GM19324 (cell line): ENCODE measurements around the gene BTNL8.

Source experiments
- ATAC-seq: cut with Tn5 transposase; IDR thresholded peaks from one replicate; pipeline ENCODE4 v1.9.1; 2021; ENCODE audit warnings: mild to moderate bottlenecking, moderate library complexity; ENCODE audit not compliant: unreplicated experiment, low FRiP score

Gene BTNL8

DNA sequence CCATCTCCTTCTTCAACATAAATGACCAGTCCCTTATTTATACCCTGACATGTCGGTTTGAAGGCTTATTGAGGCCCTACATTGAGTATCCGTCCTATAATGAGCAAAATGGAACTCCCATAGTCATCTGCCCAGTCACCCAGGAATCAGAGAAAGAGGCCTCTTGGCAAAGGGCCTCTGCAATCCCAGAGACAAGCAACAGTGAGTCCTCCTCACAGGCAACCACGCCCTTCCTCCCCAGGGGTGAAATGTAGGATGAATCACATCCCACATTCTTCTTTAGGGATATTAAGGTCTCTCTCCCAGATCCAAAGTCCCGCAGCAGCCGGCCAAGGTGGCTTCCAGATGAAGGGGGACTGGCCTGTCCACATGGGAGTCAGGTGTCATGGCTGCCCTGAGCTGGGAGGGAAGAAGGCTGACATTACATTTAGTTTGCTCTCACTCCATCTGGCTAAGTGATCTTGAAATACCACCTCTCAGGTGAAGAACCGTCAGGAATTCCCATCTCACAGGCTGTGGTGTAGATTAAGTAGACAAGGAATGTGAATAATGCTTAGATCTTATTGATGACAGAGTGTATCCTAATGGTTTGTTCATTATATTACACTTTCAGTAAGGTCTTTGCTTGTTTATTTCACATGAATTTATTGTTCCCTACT lies 51.5 kb downstream of the BTNL8 start:
- no peak for ATAC-seq

GRCh38 chr5:180959661-180960060 lies 60.7 kb downstream of the BTNL8 start:
- ATAC-seq, result no peak

GRCh38 chr5:180960209-180960608 lies 61.2 kb downstream of the BTNL8 start:
- no peak for ATAC-seq

DNA sequence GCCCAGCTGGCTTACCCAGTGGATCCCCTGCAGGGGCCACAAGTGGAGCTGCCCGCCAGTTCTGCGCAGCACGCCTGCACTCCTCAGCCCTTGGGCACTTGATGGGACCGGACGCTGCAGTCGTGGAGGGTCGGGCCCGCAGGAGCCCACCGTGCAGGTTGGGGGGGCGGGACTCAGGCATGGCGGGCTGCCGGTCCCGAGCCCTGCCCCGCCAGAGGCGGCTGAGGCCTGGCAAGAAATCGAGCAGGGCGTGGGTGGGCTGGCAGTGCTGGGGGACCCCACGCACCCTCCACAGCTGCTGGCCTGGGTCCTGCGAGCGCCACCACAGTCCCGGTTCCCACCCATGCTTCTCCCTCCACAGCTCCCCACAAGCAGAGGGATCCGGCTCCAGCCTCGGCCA lies 70.4 kb downstream of the BTNL8 start:
- no peak for ATAC-seq

DNA sequence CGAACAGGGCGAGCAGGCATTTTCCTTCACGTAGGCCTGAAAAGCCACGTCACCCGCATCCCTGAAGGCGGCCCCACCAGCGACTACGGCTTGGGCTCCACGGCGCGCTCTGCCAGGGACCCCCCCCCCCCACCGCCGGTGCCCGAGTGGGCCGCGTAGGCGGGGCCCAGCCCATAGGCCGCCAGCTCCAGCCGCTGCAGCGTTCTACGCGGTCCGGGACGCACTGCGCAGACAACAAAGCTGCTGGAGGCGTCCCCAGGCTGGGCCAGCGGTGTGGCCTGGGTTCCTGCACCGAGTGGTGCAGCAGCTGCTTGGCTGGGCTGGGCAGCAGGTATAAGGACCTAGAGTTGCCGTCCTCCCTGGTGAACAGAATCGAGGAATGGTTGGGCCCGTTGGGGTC lies 71.4 kb downstream of the BTNL8 start:
- no peak for ATAC-seq

GRCh38 chr5:180970875-180971274 lies 71.9 kb downstream of the BTNL8 start:
- no peak for ATAC-seq

GRCh38 chr5:180974612-180975315 lies 75.8 kb downstream of the BTNL8 start:
- ATAC-seq, result peak; percentile 12

DNA sequence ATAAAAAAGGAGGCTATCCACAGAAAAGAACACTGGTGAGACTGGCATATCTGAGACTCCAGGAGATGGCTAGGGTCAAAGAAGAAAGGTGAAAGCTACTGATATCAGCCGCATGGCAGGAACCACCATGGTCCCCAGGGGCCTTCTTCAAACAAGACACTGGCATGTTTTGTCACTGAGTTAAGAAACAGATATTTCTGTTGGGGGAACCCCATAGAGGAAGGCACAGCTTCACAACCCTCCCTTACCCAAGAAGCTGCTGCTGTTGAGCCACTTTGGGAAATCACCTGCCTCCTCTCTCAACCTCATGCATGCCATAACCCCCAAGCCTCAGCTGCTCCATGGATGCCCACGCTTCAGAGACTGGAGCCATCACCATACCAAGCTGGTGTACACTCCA lies 76.4 kb downstream of the BTNL8 start:
- peak; percentile 76 for ATAC-seq

GRCh38 chr5:180976518-180976917 lies 77.6 kb downstream of the BTNL8 start:
- ATAC-seq, result no peak

GRCh38 chr5:180977852-180978251 lies 78.9 kb downstream of the BTNL8 start:
- ATAC-seq, result no peak

- no peak for ATAC-seq
Measured at GRCh38 chr5:180982008-180982741, 83.2 kb downstream of the BTNL8 start.

DNA sequence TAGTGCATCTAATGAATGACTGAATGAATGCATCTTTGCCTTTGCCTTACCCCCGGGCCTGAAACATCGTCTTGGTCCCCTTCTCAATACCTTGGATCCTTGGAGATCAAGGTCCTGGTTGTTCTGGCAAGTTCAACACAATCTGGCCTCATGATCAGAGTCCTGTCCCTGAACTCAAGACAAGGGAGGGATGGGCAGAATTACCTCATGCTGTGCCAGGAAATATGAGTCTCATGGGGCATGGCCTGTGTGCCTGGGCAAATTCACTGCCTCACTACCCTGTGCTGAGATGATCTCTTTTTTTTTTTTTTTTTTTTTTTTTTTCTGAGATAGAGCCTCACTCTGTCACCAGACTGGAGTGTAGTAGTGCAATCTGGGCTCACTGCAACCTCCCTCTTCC lies 89.1 kb downstream of the BTNL8 start:
- ATAC-seq, result no peak

DNA sequence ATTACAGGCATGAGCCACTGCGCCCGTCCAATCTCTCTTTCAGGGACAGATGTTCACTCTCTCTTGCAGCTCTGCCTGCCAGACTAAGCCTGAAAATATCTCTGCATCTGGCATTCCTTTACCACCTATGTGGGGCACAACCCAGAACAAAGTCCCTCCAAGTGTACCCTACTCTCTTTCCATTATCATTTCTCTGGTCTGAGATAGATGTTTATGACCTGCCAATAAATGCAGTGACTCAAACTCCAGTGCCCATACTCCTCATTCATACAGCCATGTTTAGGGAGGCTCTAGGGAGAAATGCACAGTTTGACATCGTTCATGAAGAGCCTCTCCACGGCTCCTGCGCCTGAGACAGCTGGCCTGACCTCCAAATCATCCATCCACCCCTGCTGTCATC lies 89.6 kb downstream of the BTNL8 start, which contains the start of gene BTNL3:
TSS of gene BTNL3 (plus strand) at position 255 of the 400 bp plus-strand sequence. CDS start 183 bp downstream, outside the sequence.
- ATAC-seq, result no peak

DNA sequence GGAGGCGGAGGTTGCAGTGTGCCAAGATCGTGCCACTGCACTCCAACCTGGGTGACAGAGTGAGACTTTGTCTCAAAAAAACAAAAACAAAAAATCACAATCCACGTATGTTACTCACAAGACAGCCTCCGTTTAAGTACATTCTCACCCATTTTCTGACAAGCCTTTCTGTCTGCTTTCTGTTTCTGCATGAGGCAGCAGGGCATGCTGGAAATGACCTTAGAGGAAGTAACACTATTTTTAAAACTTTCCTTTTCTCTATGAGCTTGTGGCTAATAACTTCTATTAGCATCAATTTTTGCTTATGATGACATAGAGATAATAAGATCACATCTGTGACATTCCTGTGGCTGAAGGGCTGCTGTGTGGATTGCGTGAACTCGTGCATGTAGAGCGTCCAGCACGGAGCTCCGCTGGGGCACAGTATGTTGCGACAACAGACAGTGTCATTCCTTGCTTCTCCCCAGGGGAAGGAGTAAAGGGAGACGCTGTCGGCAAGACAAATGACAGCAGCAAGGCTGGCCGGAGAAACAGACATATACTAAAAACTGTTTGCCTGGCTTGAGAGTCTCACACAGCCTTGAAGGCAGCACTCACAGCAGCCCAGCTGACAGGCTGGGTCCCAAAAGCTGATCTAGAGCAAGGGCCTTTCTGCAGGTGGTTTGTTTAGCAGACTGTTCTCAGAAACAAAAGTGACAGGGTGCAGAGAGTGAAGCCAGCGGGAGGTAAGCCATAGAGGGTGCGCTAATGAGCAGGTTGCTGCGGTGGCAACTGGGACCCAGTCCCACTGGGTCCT lies 91.3 kb downstream of the BTNL8 start:
- ATAC-seq, result no peak

GRCh38 chr5:180990882-180991242 lies 91.9 kb downstream of the BTNL8 start:
- no peak for ATAC-seq
